ENCODE data around the gene C5orf58. TPM values are rescaled to one million over a fixed set of nuclear protein-coding genes. Genes with fewer than 3 reads are reported as not detected.

The C5orf58 gene
- total and polyA plus RNA-seq, 10 of the 15 experiments (the other 5 are each of a cell fraction or from before 2014, with no cell fraction given), result 0.13 to 0.27 (median 0.26) TPM; not detected in 7

- 82% methylated on average over 8 of the region's 8 CpGs for WGBS (ENCODE audit: insufficient coverage, insufficient replicate concordance, low lambda C conversion rate, missing lambda C conversion rate)
- POLR2A ChIA-PET, result interaction anchor here (0.8 to 1.6 kb wide), 4 partner anchors 17 to 66 kb away, joined by 3 to 5 read pairs (median 4); no protein-coding TSS in a partner anchor
- ATAC-seq (no peak), FAIRE-seq (no peak), DNase-seq (ENCODE audit: low read depth, low spot score) (no peak)
- TF ChIP-seq CTCF (IDR thresholded peaks at IDR 0.05 in 2 of 3, conservative IDR thresholded peaks at IDR 0.05 in 1 of 3; ENCODE audit: control insufficient read depth in 2 of 3, extremely low read depth in 1 of 3, insufficient read depth in 1 of 3, low read depth in 3 of 3, low read length in 3 of 3) (0 out of 6 replicates have a peak, but pooled peaks of 1 of the 3 experiments have one; percentile 1), IRF4 (IDR thresholded peaks at IDR 0.05; ENCODE audit: low read depth, low read length) (no peak), RUNX3 (IDR thresholded peaks at IDR 0.05; ENCODE audit: low read length) (0 out of 2 replicates have a peak, but pooled peaks have one; percentile 10)
- Histone ChIP-seq H3K4me2 (ENCODE audit: control insufficient read depth, insufficient read depth) (no peak overlapping the region), H3K79me2 (ENCODE audit: control insufficient read depth, insufficient read depth, low read length) (no peaks in the 10 kb centered on the region), H3K4me3 (no peak overlapping the region), H3K4me1 (ENCODE audit: control insufficient read depth, insufficient read depth, low read length) (peaks cover 37% of the 10 kb centered on the region), H3K9ac (ENCODE audit: control insufficient read depth, insufficient read depth, low read length) (no peak overlapping the region), H3K27me3 (replicated peaks in 1 of 2; ENCODE audit: control insufficient read depth in 2 of 2, insufficient read depth in 2 of 2, low read length in 1 of 2) (no peaks in the 10 kb centered on the region), H3K27ac (ENCODE audit: control insufficient read depth, insufficient read depth) (no peak overlapping the region), H3K36me3 (ENCODE audit: control insufficient read depth in 2 of 2, insufficient read depth in 2 of 2, low read length in 1 of 2) (peaks cover 12 to 23% of the 10 kb centered on the region in 2 experiments; a peak in 3 of 4 replicates), H2AFZ (ENCODE audit: control insufficient read depth, low read depth, low read length) (no peak overlapping the region), H3K9me3 (replicated peaks; ENCODE audit: control insufficient read depth, insufficient read depth, low read length) (no peaks in the 10 kb centered on the region), H4K20me1 (ENCODE audit: control insufficient read depth, insufficient read depth) (no peaks in the 10 kb centered on the region)
- intact Hi-C loops (cut with micrococcal nuclease; ENCODE audit: unreplicated experiment), result no loop called here
- in situ Hi-C loops (cut with MboI), result loop anchor here (5.0 kb wide), 1 partner anchor 62 kb away; no protein-coding TSS in a partner anchor
- CTCF ChIA-PET, result interaction anchor here (1.2 to 8.1 kb wide), 14 partner anchors 9 to 150 kb away, joined by 3 to 126 read pairs (median 12); partner anchors contain the start of gene LCP2
- SMC1A ChIA-PET (ENCODE audit: uncharacterized antibody, unreplicated experiment), result interaction anchor here (0.5 to 16.6 kb wide), 9 partner anchors 7 to 145 kb away, joined by 3 to 451 read pairs (median 13); partner anchors contain the start of gene LCP2
- no TSS peak for BruUV-seq (replicated peaks)
- RAD21 ChIA-PET (ENCODE audit: unreplicated experiment), result interaction anchor here (1.6 to 8.9 kb wide), 7 partner anchors 8 to 63 kb away, joined by 6 to 182 read pairs (median 49); partner anchors contain the start of gene LCP2
These were observed 42.7 kb downstream of the C5orf58 start for GRCh38 chr5:170275376-170275994.

Measured in GM12878 (cell line).